COLO829 (cell line): ENCODE data around the gene FNIP1.
"Not testable (repeated sequence)": the region's sequence is repeated elsewhere in the genome, so short reads cannot be mapped to it uniquely, and the experiment has no call there.

ENCODE experiments used
- DNase-seq: peaks from one replicate; pipeline ENCODE4 v3.0.0; 2012; ENCODE audit warnings: low spot score

FNIP1 gene

GRCh38 chr5:131684051-131684450, 112.8 kb downstream of the FNIP1 start:
- no peak for DNase-seq

GRCh38 chr5:131682826-131683225, 114.0 kb downstream of the FNIP1 start:
- DNase-seq = no peak

- DNase-seq = no peak
Measured at GRCh38 chr5:131682175-131682574, 114.6 kb downstream of the FNIP1 start.

GRCh38 chr5:131679911-131680310, 116.9 kb downstream of the FNIP1 start:
- DNase-seq = peak; percentile 5

- DNase-seq = not testable (repeated sequence)
Measured at GRCh38 chr5:131678273-131678672, 118.5 kb downstream of the FNIP1 start.

GRCh38 chr5:131677115-131677514, 119.7 kb downstream of the FNIP1 start:
- no peak for DNase-seq

GRCh38 chr5:131672776-131673175, 124.0 kb downstream of the FNIP1 start:
- DNase-seq = no peak

- DNase-seq = peak; percentile 4
Measured at GRCh38 chr5:131671994-131672655, 124.7 kb downstream of the FNIP1 start.

- peak; percentile 2 for DNase-seq
Measured at GRCh38 chr5:131671409-131671808, 125.4 kb downstream of the FNIP1 start.

- no peak for DNase-seq
Measured at GRCh38 chr5:131664929-131665328, 131.9 kb downstream of the FNIP1 start.

GRCh38 chr5:131661933-131662332, 134.9 kb downstream of the FNIP1 start:
- no peak for DNase-seq

- no peak for DNase-seq
Measured at GRCh38 chr5:131659841-131660240, 137.0 kb downstream of the FNIP1 start.

- no peak for DNase-seq
Measured at GRCh38 chr5:131659290-131659689, 137.5 kb downstream of the FNIP1 start.

- DNase-seq = no peak
Measured at GRCh38 chr5:131654776-131655175, 142.0 kb downstream of the FNIP1 start.

GRCh38 chr5:131654309-131654708, 142.5 kb downstream of the FNIP1 start:
- DNase-seq = no peak

GRCh38 chr5:131649161-131649560, 147.7 kb downstream of the FNIP1 start:
- no peak for DNase-seq

GRCh38 chr5:131647048-131647769, 149.6 kb downstream of the FNIP1 start:
- no peak for DNase-seq

- no peak for DNase-seq
Measured at GRCh38 chr5:131644822-131645221, 152.0 kb downstream of the FNIP1 start.

GRCh38 chr5:131644370-131644769, 152.4 kb downstream of the FNIP1 start:
- no peak for DNase-seq

- DNase-seq = no peak
Measured at GRCh38 chr5:131641494-131641893, 155.3 kb downstream of the FNIP1 start.

- DNase-seq = no peak
Measured at GRCh38 chr5:131640043-131640856, 156.6 kb downstream of the FNIP1 start.

GRCh38 chr5:131639148-131639547, 157.7 kb downstream of the FNIP1 start:
- DNase-seq = no peak

- DNase-seq = no peak
Measured at GRCh38 chr5:131637694-131638093, 159.1 kb downstream of the FNIP1 start.
